HG03097 (cell line): ENCODE data around the gene CARD6.
"Not testable (repeated sequence)": the region's sequence is repeated elsewhere in the genome, so short reads cannot be mapped to it uniquely, and the experiment has no call there.

Experiments used
- ATAC-seq: cut with Tn5 transposase; IDR thresholded peaks from one replicate; pipeline ENCODE4 v1.9.1; 2021; ENCODE audit not compliant: unreplicated experiment, low FRiP score

Gene CARD6

GRCh38 chr5:40827188-40827977 is 13.8 kb upstream of the CARD6 start:
- ATAC-seq, result no peak

- no peak for ATAC-seq
These were observed 13.0 kb upstream of the CARD6 start for GRCh38 chr5:40828021-40828631.

- no peak for ATAC-seq
These were observed 12.2 kb upstream of the CARD6 start for GRCh38 chr5:40828690-40829661.

- ATAC-seq, result no peak
These were observed 11.2 kb upstream of the CARD6 start for GRCh38 chr5:40829748-40830533.

GRCh38 chr5:40831346-40832210 is 9.6 kb upstream of the CARD6 start:
- no peak for ATAC-seq

- no peak for ATAC-seq
These were observed 8.8 kb upstream of the CARD6 start for GRCh38 chr5:40832345-40832744.

GRCh38 chr5:40833712-40834229 is 7.4 kb upstream of the CARD6 start:
- ATAC-seq, result no peak

GRCh38 chr5:40834391-40834848 is 6.7 kb upstream of the CARD6 start:
- peak; percentile 3 for ATAC-seq

GRCh38 chr5:40834849-40835787 is 6.0 kb upstream of the CARD6 start, which contains the start of gene RPL37:
TSS of gene RPL37 (minus strand) at chr5:40835222. CDS start at chr5:40835185, 37 bp downstream.
- peak; percentile 98 for ATAC-seq

GRCh38 chr5:40838086-40838485 is 3.1 kb upstream of the CARD6 start:
- no peak for ATAC-seq

GRCh38 chr5:40842351-40842750 is 1.2 kb downstream of the CARD6 start:
- ATAC-seq, result no peak

- no peak for ATAC-seq
These were observed 3.4 kb downstream of the CARD6 start for GRCh38 chr5:40844565-40844964.

- ATAC-seq, result no peak
These were observed 5.2 kb downstream of the CARD6 start for GRCh38 chr5:40846371-40846770.

GRCh38 chr5:40847525-40847924 is 6.4 kb downstream of the CARD6 start:
- ATAC-seq, result no peak

GRCh38 chr5:40853632-40854192 is 12.5 kb downstream of the CARD6 start:
- ATAC-seq, result no peak

- no peak for ATAC-seq
These were observed 19.5 kb downstream of the CARD6 start for GRCh38 chr5:40860711-40861110.

GRCh38 chr5:40865004-40865403 is 23.8 kb downstream of the CARD6 start:
- ATAC-seq, result not testable (repeated sequence)

GRCh38 chr5:40866844-40867243 is 25.7 kb downstream of the CARD6 start:
- ATAC-seq, result no peak
